Measurements from ENCODE around the gene TLR5.
A peak's percentile ranks its signal among the peaks of the same experiment; 100 is the strongest.

DNA sequence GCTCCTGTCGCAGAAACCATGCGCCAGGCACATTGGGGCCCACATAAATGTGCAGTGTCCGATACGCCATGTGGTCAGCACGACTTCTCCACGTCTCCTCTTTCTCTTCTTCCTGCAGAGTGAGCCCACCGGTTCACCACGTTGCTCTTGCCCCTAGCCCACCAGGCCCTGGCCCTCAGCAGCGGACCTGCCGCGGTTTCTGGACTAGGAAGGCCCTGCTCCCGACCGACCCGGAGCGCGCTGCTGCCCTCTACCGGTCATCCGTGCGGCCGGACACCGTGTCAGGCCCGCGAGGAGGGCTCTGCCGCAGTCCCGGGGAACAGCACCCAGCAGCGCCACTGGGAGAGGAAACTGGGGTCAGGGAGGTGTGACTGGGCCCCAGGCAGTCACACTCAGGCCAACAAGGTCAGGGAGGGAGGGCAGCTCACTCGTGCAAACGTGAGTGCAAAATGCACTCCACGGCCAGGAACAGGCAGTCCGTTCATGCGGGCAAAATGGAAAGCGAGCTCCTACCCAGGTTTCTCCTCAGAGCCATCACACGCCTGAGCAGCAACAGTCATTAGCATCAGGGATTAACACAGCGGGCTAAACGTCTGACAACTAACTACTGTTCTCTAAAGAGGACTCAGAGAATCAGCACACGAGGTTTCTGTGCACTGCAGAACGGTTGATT is 13.7 kb downstream of the TLR5 start:
- TF ChIP-seq CTCF (optimal IDR thresholded peaks at IDR 0.05 in 1 of 3, IDR thresholded peaks at IDR 0.05 in 1 of 3, conservative IDR thresholded peaks at IDR 0.05 in 1 of 3; ENCODE audit: extremely low read depth in 1 of 3, insufficient read depth in 2 of 3, low read length in 3 of 3) (peak; percentile 60 to 90 (median 85)), EZH2 (IDR thresholded peaks at IDR 0.05; ENCODE audit: low read length) (no peak)
